ENCODE results near the gene SEC61G.

Gene SEC61G

DNA sequence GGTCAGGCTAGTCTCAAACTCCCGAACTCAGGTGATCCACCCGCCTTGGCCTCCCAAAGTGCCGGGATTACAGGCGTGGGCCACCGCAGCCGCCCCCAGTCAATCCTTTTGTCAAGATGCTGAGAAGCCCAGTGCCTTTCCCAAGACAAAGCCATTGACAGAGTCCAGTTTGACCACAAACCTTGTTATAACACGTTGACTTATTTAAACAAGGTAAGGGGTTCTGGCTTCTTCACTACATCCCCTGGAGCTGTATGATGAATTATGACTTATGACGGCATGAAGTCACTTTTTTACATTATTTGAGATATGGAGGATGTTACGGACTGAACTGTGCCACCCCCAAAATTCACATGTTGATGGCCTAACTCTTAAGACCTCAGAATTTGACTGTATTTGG is 5.8 kb upstream of the SEC61G start:
- DNase-seq (ENCODE audit: low spot score) = no peak

DNA sequence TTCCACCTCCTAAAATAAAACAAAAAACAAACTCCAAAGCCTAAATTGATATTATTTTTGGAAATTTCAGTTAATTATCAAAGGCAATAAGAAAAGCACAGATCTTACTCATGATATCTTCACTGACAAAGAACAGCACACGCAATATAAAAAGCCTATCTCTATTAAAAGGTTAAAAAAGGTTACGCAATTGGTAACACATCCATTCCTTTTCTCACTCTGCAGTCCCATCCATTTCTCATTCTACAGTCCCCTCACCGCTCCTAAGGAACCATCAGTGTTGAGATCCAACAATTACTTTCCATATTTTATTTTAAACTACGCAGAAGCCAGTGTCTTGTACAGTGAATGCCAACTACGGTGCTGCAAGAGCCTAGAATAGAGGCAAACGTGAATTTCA is 1.3 kb downstream of the SEC61G start:
- no peak for DNase-seq (ENCODE audit: low spot score)

- DNase-seq (ENCODE audit: low spot score) = peak; percentile 53
These were observed 9.8 kb downstream of the SEC61G start for GRCh38 chr7:54749200-54749599.

- DNase-seq (ENCODE audit: low spot score) = no peak
These were observed 11.8 kb downstream of the SEC61G start for GRCh38 chr7:54747234-54747633.

DNA sequence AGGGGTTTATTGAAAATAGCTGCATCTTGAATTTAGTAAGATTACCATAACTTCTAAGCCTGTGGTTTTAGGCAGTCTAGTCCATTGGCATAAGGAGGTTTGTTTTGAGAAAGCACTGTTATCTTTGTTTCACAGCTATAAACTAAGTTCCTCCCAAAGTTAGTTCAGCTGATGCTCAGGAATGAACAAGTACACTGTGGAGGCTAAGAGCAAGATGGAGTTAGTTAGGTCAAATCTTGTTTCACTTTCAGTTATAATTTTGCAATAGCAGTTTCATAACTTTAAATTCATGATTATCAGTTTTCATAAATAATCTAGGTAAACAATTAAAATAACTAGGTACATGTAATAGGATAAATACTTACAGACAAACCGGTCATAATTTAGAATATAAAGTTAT is 15.4 kb downstream of the SEC61G start:
- no peak for DNase-seq (ENCODE audit: low spot score)

DNA sequence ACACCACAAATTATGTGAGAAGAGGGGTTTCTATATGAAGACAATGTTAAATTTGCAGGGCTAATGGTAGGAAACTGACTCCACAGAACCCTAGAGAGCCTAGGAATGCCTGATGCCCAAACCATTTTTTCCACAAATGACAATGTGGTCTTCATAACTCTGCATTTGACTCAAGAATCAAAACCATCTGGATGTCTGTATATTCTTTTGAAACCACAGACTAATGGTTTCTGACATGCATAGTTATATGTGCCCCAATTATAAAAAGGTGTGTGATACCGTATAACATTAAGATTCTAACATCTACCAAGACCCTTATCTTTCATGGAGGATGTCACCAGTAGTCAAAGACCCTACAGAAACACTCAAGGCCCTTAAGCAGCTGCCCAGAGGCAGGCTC is 20.3 kb downstream of the SEC61G start:
- no peak for DNase-seq (ENCODE audit: low spot score)

DNA sequence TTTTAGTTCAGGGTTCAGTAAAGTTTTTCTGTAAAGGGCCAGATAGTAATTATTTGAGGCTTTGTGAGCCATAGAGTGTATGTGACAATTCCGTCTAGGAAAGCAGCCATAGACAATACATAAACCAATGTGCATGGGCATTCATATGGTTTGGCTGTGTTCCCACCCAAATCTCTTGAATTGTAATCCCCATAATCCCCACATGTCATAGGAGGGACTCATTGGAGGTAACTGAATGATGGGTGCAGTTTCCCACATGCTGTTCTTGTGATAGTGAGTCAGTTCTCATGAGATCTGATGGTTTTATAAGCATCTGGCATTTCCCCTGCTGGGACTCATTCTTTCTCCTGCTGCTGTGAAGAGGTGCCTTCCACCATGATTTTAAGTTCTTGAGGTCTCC is 29.9 kb downstream of the SEC61G start:
- DNase-seq (ENCODE audit: low spot score) = no peak

- no peak for DNase-seq (ENCODE audit: low spot score)
These were observed 30.6 kb downstream of the SEC61G start for GRCh38 chr7:54728411-54728810.

- DNase-seq (ENCODE audit: low spot score) = no peak
These were observed 33.8 kb downstream of the SEC61G start for GRCh38 chr7:54725255-54725654.

DNA sequence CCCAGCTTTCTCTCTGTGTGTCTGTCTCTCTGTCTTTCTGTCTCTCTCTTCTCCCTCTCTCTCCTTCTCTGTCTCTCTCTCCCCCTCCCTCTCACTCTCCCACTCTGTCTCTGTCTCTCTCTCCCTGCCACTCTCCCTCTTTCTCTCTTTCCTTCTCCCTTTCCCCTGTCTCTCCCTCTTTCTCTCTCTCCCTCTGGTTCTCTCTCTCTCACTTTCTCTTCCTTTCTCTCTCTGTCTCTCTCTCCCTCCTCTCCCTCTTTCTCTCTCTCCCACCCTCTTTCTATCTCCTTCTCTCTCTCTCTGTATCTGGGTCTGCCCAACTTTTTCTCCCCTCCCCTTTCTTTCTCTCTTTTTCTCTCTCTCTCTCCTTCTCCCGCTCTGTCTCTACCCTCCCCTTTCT is 36.5 kb downstream of the SEC61G start:
- no peak for DNase-seq (ENCODE audit: low spot score)

GRCh38 chr7:54722026-54722425 is 37.0 kb downstream of the SEC61G start:
- no peak for DNase-seq (ENCODE audit: low spot score)

DNA sequence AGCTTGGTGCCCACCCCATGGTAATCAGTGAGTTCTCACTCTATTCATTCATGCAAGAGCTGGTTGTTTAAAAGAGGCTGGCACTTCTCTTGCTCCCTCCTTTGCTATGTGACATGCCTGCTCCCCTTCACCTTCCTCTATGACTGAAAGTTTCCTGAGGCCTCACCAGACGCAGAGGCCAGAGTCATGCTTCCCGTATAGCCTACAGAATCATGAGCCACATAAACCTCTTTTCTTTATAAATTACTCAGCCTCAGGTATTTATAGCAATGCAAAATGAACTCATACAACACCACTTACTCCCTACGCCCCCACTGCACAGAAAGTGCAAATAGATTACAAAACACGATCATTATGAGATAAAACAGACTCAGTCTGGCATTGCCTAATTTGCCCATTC is 39.0 kb downstream of the SEC61G start:
- no peak for DNase-seq (ENCODE audit: low spot score)

DNA sequence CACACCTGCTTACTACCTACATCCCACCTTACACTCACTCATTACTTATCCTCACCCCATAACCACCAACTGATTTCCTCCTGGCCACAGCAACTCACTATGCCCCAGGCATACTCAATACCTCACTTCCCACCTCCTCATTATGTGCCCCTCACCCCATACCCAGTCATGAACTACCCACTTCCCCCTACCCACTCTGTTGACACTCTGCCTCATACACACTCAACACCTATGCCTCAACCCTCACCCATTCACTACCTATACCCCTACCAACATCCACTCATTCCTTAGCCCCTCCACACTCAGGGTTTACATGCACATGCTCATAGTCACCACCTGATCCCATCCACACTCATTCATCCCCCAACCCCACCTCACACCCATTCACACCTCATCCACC is 39.6 kb downstream of the SEC61G start:
- DNase-seq (ENCODE audit: low spot score) = no peak

- no peak for DNase-seq (ENCODE audit: low spot score)
These were observed 46.2 kb downstream of the SEC61G start for GRCh38 chr7:54712820-54713219.

DNA sequence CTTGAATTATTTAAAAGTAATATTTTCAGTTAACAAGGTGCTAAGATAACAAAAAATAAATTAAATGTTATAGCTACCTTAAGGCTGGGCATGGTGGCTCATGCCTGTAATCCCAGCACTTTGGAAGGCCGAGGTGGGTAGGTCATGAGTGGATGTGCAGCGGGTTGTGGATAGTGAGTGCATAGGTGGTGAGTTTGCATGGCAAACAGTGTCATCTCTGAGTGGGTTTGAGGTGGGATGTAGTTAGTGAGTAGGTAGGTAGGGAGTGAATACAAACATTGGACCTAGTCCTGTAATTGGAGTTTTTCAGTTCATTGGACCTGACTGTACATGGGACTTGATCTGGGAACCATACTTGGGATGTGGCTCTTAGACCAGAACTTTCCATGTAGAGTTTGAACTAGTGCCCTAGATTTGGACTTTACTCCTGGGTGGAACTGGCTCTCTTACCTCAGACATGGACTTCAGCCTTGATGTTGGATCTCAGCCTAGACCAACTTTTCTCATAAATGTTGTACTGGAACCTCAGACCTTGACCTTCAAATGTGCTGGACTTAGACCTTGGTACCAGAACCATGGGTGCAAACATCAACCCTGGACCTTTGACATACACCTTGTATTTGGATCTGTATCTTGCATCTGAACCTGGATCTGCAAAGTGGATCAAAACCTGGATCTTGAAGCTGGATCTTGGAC is 47.0 kb downstream of the SEC61G start:
- no peak for DNase-seq (ENCODE audit: low spot score)

- no peak for DNase-seq (ENCODE audit: low spot score)
These were observed 49.7 kb downstream of the SEC61G start for GRCh38 chr7:54709283-54709682.

DNA sequence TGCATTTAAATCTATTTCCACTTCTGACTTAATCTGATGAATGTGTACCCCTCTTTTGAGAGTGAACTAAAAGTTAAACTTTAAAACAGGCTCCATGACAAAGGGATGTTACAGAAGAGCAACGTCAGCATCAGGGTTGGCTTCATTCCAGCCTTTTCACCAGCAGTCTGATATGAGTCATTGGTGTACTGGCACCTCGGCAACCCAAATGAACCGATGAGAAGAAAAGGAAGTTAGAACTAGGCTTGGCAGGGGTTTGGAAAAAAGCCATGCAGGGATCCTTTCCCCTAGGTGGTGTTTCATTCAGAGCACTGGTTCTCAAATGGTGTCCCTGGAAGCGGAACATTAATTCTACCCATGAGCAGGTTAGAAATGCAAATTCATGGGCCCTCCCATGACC is 53.6 kb downstream of the SEC61G start:
- peak; percentile 92 for DNase-seq (ENCODE audit: low spot score)

DNA sequence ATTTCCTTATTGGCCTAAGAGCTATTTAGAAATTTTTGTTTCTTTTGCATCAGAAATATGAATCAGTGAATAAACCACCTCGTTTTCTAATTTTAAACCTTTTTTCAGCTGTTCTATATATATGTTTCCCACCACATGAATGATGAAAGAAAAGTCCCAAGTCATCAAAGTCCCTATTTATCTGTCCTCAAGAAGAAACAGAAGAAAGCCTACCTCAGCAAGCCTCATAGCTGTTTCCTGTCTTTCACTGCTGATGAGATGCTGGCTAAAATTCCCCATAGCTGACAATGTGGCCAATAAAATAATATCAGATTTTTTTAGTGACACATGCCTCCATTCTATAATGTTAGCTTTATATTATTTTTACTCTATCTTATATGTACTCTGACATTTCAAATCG is 54.2 kb downstream of the SEC61G start:
- no peak for DNase-seq (ENCODE audit: low spot score)
